ENCODE data around the gene FAM222A.

GRCh38 chr12:109670731-109671130, 42.9 kb upstream of the FAM222A start:
- TF ChIP-seq, protein P1, sequence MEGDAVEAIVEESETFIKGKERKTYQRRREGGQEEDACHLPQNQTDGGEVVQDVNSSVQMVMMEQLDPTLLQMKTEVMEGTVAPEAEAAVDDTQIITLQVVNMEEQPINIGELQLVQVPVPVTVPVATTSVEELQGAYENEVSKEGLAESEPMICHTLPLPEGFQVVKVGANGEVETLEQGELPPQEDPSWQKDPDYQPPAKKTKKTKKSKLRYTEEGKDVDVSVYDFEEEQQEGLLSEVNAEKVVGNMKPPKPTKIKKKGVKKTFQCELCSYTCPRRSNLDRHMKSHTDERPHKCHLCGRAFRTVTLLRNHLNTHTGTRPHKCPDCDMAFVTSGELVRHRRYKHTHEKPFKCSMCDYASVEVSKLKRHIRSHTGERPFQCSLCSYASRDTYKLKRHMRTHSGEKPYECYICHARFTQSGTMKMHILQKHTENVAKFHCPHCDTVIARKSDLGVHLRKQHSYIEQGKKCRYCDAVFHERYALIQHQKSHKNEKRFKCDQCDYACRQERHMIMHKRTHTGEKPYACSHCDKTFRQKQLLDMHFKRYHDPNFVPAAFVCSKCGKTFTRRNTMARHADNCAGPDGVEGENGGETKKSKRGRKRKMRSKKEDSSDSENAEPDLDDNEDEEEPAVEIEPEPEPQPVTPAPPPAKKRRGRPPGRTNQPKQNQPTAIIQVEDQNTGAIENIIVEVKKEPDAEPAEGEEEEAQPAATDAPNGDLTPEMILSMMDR (IDR thresholded peaks at IDR 0.05): no peak
- no peak for TF ChIP-seq POLR2A (IDR thresholded peaks at IDR 0.05)

Data from right lobe of liver (tissue), 4 donors.